Measurements from ENCODE around the gene ADA.

The ADA gene

DNA sequence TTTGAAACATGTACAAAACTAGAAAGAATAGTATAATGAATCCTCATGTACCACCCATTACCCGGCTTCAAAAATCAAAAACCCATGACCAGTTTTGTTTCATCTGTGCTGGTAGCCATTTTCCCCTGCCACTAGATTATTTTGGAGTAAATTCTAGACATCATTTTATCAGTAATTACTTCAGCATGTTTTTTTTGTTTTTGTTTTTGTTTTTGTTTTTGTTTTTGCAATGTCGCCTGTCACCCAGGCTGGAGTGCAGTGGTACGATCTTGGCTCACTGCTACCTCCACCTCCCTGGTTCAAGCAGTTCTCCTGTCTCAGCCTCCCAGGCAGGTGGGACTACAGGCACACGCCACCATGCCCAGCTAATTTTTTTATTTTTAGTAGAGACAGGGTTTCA is 77.1 kb downstream of the ADA start:
- DNase-seq: no peak

DNA sequence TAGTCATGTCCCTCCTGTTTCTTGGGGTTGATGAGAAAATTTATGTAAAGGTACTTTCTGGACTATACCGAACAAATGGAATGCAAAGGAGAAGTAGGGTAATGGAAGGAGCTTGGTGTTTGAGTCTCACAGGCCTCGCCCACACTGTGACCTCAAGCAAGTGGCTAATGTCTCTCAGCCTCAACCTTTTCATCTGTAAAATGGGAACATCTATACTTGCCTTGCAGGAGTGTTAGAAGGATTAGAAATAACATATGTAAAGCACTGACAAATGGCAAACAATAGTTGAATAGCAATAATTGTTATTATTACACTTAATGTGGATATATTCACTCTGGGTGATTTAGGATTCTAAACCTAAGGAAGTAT is 78.0 kb downstream of the ADA start:
- no peak for DNase-seq

DNA sequence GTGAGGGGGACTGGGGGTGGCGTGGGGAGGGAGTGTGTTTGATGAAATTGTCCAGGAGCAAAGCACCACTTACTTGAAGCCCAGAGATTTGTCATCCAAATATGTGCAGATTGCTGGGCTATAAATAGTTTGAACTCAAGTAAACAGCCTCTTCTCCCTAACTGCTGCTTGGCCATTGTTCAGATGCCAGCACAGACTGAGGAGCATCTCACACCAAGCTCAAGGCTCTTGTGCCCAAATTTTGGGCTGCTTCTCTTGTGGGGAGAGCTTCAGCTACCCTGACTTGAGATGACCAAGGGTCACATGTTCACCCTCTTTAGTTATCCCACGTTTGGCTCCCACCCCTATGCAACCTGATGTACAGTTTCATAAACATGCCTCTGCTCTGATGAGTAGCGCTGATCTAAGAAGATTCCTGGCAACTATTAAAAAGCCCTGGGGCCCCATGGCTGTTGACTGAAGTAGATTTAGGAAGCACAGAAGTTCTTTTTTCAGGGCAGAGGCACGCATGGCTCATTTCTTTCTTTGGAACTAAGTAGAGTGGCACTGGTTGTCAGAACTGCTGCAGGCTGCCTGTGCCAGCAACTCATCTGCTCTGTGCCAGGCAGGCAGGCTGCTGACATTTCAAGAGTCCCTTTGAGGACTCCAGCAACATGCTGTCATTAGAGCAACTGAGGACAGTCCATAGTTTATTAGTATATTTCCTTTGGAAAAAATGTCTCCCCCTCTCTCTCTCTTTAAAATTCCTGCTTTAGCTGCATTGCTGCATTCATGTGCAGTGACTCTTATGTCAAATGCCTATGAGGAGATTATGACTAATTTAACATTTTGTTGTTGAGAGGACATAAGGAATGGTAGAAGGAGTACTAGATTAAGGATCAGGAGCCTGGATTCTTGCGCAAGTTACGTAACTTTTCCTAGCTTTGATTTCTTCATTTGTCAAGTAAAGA is 78.7 kb downstream of the ADA start:
- no peak for DNase-seq

DNA sequence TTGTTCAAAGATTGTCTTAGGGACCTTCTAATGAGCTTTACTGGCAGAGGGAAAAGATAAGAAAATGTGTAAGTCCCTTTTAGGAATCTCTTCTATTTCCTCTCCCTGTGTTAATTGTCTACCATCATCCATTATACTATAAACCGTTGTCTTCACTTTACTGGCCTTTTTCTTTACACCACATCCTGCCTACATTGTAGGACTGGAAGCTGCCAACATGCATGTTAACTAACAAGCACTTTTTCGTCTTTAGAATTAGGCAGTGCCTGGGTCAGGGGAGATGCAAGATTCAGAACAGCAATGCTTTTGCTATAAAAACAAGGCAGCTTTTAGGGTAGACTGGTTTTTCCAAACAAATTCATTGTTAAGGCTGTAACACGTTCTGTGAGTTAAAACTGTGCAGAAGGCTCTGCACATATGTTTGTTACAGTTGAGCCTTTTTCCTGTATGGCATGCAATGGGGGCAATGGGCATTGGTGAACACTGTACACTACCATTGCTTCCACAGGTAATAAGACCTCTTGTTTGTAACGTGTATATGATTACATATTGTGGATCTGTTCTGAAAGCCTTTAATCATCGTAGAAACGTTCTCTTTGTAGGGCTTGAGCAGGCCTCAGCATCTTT is 80.0 kb downstream of the ADA start:
- no peak for DNase-seq

DNA sequence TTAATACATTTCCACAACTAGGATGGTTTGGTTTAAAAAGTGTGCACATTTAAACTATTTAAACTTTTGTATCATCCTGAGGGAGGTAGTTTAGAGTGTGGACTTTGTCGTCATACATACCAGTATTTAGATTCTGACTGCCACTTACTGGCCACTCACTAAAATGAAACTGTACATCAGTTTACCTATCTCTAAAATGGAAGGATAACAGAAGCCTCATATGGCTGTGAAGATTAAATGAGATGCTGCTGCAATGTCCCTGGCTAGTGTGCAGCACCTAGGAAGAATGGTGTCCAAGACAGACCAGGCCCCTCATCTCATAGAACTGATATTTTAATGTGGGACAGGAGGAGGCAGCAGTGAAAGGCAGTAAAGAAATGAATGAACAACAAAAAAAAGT is 81.1 kb downstream of the ADA start:
- no peak for DNase-seq

All from NCI-H2029 treated with DMSO at 0.1 percent for 48 hours (cell line).